Epithelial cell of alveolus of lung (primary cell): ENCODE data around the gene RNF11. TPM values are rescaled to one million over a fixed set of nuclear protein-coding genes. Genes with fewer than 3 reads are reported as not detected.

ENCODE experiments used
- total RNA-seq: library from RNA; depleted of rRNA; stranded (reverse); fragments of >200 nt; gene quantifications from 2 replicates; pipeline ENCODE4 v1.2.1, GENCODE V29; 2015

Gene RNF11
- total RNA-seq = 51.1 and 62.5 TPM in 2 replicates

GRCh38 chr1:51235673-51236530 lies at the start of gene RNF11:
RNF11 (plus strand) TSS chr1:51236273; CDS start chr1:51236757, 484 bp downstream.

Other genes with a start within 250 kb of the RNF11 start
- not detected in 2 replicates for gene C1orf185, start 134.0 kb upstream of the RNF11 start, total RNA-seq
- 0.26 and 0.40 TPM in 2 replicates for gene TTC39A, start 94.3 kb downstream of the RNF11 start, total RNA-seq